MCF 10A (cell line): ENCODE measurements around the gene NAA20. TPM values are rescaled to one million over a fixed set of nuclear protein-coding genes. Genes with fewer than 3 reads are reported as not detected.

Experiments used
- BruUV-seq: library from RNA; stranded (reverse); fragments of 400-500 nt; replicated peaks from 2 replicates; lab custom pipeline; 2021; lab: Mats Ljungman, UMichigan
- CTCF ChIA-PET: fragments of 300-600 bp; sonication (Branson Sonifier 250); formaldehyde crosslinking; extraction: SDS; loops from one replicate; lab custom pipeline; 2021; ENCODE audit warnings: antibody characterized with exemption, inconsistent platforms; lab: Yijun Ruan, JAX
- POLR2A ChIA-PET: fragments of 300-600, 350-650 bp; sonication (Branson Sonifier 250); formaldehyde crosslinking; extraction: SDS; loops from one replicate; lab custom pipeline; 2020; ENCODE audit warnings: antibody characterized with exemption, inconsistent platforms; lab: Yijun Ruan, JAX
- DNase-seq: peaks from one replicate; pipeline ENCODE4 v3.0.0-alpha.2; 2018; ENCODE audit not compliant: unreplicated experiment
- H3K27ac Mint-ChIP-seq: one replicate; pipeline ENCODE4 v1.8.0; 2022; ENCODE audit warnings: mild to moderate bottlenecking, low read depth, mixed read lengths; ENCODE audit not compliant: unreplicated experiment
- H3K27me3 Mint-ChIP-seq: one replicate; pipeline ENCODE4 v1.8.0; 2022; ENCODE audit warnings: mixed read lengths; ENCODE audit not compliant: insufficient read depth, unreplicated experiment
- H3K36me3 Mint-ChIP-seq: one replicate; pipeline ENCODE4 v1.8.0; 2022; ENCODE audit warnings: mild to moderate bottlenecking, moderate library complexity, mixed read lengths; ENCODE audit not compliant: insufficient read depth, unreplicated experiment
- H3K4me1 Mint-ChIP-seq: one replicate; pipeline ENCODE4 v1.8.0; 2022; ENCODE audit warnings: mixed read lengths; ENCODE audit not compliant: insufficient read depth, unreplicated experiment
- H3K4me3 Mint-ChIP-seq: one replicate; pipeline ENCODE4 v1.8.0; 2022; ENCODE audit warnings: mild to moderate bottlenecking, moderate library complexity, mixed read lengths; ENCODE audit not compliant: unreplicated experiment
- H3K9me3 Mint-ChIP-seq: one replicate; pipeline ENCODE4 v1.8.0; 2022; ENCODE audit warnings: mixed read lengths; ENCODE audit not compliant: unreplicated experiment
- CTCF ChIP-seq: fragments of 200-600 bp; IDR thresholded peaks from one replicate; pipeline ENCODE4 v1.8.0; 2022; ENCODE audit warnings: antibody characterized with exemption, mild to moderate bottlenecking; ENCODE audit not compliant: unreplicated experiment
- intact Hi-C: fragments of 100-400 bp; cut with micrococcal nuclease; formaldehyde crosslinking; loops from 2 replicates; pipeline ENCODE4 v1.14.1; 2022
- total RNA-seq: library from RNA; stranded (reverse); gene quantifications from 2 replicates; pipeline ENCODE4 v1.2.3, GENCODE V29; 2022

The NAA20 gene
- total RNA-seq, 1 experiment from 2014 or later = 109 TPM

- Mint-ChIP-seq H3K36me3 (peaks cover 68% of the 10 kb centered on the region), H3K9me3 (no peaks in the 10 kb centered on the region), H3K27me3 (no peaks in the 10 kb centered on the region), H3K4me3 (peak overlapping the region; percentile 59), H3K27ac (peak overlapping the region; percentile 86), H3K4me1 (peaks cover 35% of the 10 kb centered on the region)
- DNase-seq = peak; percentile 87
- BruUV-seq = no TSS peak
- TF ChIP-seq CTCF = no peak
- ChIA-PET CTCF (interaction anchor here (0.6 to 12.4 kb wide), 39 partner anchors 14 to 891 kb away, joined by 3 to 258 read pairs (median 5); partner anchors contain the start of genes CFAP61 and CRNKL1), POLR2A (interaction anchor here (0.6 to 11.2 kb wide), 44 partner anchors 10 to 307 kb away, joined by 3 to 525 read pairs (median 4); partner anchors contain the start of genes NAA20 and RIN2)
- intact Hi-C loops = loop anchor here (1.0 to 5.0 kb wide), 3 partner anchors 16 to 108 kb away; no protein-coding TSS in a partner anchor
These were observed 23.9 kb upstream of the NAA20 start for GRCh38 chr20:19992996-19993908.

- DNase-seq = peak; percentile 88
- Mint-ChIP-seq H3K36me3 (peaks cover 74% of the 10 kb centered on the region), H3K9me3 (no peaks in the 10 kb centered on the region), H3K27me3 (no peaks in the 10 kb centered on the region), H3K4me1 (peaks cover 28% of the 10 kb centered on the region), H3K4me3 (peak overlapping the region; percentile 59), H3K27ac (peak overlapping the region; percentile 86)
- no peak for TF ChIP-seq CTCF
- intact Hi-C loops = loop anchor here (1.0 to 5.0 kb wide), 4 partner anchors 17 to 109 kb away; no protein-coding TSS in a partner anchor
- CTCF ChIA-PET = interaction anchor here (0.5 to 12.4 kb wide), 53 partner anchors 8 to 1434 kb away, joined by 3 to 258 read pairs (median 5); no protein-coding TSS in a partner anchor
- BruUV-seq = no TSS peak
- POLR2A ChIA-PET = interaction anchor here (0.7 to 11.2 kb wide), 40 partner anchors 8 to 297 kb away, joined by 3 to 525 read pairs (median 6); partner anchors contain the start of genes NAA20 and RIN2
These were observed 23.0 kb upstream of the NAA20 start for GRCh38 chr20:19993958-19994669.

- intact Hi-C loops = loop anchor here (1.0 to 2.0 kb wide), 4 partner anchors 61 to 307 kb away; no protein-coding TSS in a partner anchor
- BruUV-seq = no TSS peak
- Mint-ChIP-seq H3K4me1 (peaks cover 28% of the 10 kb centered on the region), H3K36me3 (peaks cover 79% of the 10 kb centered on the region), H3K27me3 (no peaks in the 10 kb centered on the region), H3K9me3 (no peaks in the 10 kb centered on the region), H3K4me3 (no peak overlapping the region), H3K27ac (peak overlapping the region; percentile 86)
- peak; percentile 78 for TF ChIP-seq CTCF
- ChIA-PET POLR2A (interaction anchor here (0.7 to 11.2 kb wide), 14 partner anchors 9 to 298 kb away, joined by 3 to 525 read pairs (median 6); partner anchors contain the start of gene NAA20), CTCF (interaction anchor here (0.6 to 12.4 kb wide), 37 partner anchors 9 to 1311 kb away, joined by 3 to 258 read pairs (median 5); no protein-coding TSS in a partner anchor)
- peak; percentile 70 for DNase-seq
These were observed 21.8 kb upstream of the NAA20 start for GRCh38 chr20:19995220-19995863.
